OCI-LY3 (cell line): ENCODE data around the gene CYP26B1.

Source experiments
- EZH2phosphoT487 ChIP-seq: fragments of 200-600 bp; shearing (Covaris generic); IDR thresholded peaks from 2 replicates; pipeline ENCODE4 v1.6.1; 2018; ENCODE audit warnings: antibody characterized with exemption, mixed run types, low read depth
- TF ChIP-seq, protein P1 (sequence below): fragments of 200-600, 300-600 bp; sonication (generic); IDR thresholded peaks from 2 replicates; pipeline ENCODE4 v1.5.1; 2014; ENCODE audit warnings: antibody characterized with exemption, low read length, low read depth

DNA sequence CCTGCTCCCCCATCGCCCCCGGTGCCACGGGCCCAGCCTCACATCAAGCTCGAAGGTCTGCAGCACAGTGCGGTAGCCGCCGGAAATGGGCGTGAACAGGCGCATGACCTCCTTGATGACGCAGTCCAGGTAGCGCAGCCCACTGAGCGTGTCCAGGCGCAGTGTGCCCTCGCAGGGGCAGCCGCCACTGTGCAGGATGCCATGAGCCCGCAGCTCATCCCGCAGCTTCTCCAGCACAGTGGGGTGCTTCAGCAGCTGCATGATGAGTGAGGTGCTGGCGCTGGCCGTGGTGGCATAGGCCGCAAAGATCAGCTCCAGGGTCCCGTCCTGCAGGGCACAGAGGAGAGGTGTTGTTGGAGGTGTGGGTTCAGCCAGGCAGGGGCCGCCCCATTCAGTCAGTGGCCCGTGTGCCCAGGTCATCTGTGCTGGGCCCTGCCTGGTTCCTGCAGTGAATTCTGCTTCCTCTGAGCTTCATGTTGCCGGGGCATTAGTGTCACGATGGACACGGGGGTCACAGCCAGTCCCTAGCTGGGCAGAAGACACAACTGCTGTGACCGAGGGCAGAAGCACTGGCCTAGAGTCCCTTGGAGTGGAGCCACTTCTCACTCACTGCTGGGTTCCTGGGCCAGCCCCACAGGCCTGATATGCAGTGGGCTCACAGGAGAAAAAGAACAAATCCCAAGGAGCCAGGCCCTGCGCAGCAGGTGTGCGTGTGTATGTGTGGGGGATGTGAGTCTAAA, 14.5 kb downstream of the CYP26B1 start:
- TF ChIP-seq, protein P1, sequence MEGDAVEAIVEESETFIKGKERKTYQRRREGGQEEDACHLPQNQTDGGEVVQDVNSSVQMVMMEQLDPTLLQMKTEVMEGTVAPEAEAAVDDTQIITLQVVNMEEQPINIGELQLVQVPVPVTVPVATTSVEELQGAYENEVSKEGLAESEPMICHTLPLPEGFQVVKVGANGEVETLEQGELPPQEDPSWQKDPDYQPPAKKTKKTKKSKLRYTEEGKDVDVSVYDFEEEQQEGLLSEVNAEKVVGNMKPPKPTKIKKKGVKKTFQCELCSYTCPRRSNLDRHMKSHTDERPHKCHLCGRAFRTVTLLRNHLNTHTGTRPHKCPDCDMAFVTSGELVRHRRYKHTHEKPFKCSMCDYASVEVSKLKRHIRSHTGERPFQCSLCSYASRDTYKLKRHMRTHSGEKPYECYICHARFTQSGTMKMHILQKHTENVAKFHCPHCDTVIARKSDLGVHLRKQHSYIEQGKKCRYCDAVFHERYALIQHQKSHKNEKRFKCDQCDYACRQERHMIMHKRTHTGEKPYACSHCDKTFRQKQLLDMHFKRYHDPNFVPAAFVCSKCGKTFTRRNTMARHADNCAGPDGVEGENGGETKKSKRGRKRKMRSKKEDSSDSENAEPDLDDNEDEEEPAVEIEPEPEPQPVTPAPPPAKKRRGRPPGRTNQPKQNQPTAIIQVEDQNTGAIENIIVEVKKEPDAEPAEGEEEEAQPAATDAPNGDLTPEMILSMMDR, result no peak
- TF ChIP-seq EZH2phosphoT487, result no peak
